ENCODE data around the gene C11orf21.

Gene C11orf21

DNA sequence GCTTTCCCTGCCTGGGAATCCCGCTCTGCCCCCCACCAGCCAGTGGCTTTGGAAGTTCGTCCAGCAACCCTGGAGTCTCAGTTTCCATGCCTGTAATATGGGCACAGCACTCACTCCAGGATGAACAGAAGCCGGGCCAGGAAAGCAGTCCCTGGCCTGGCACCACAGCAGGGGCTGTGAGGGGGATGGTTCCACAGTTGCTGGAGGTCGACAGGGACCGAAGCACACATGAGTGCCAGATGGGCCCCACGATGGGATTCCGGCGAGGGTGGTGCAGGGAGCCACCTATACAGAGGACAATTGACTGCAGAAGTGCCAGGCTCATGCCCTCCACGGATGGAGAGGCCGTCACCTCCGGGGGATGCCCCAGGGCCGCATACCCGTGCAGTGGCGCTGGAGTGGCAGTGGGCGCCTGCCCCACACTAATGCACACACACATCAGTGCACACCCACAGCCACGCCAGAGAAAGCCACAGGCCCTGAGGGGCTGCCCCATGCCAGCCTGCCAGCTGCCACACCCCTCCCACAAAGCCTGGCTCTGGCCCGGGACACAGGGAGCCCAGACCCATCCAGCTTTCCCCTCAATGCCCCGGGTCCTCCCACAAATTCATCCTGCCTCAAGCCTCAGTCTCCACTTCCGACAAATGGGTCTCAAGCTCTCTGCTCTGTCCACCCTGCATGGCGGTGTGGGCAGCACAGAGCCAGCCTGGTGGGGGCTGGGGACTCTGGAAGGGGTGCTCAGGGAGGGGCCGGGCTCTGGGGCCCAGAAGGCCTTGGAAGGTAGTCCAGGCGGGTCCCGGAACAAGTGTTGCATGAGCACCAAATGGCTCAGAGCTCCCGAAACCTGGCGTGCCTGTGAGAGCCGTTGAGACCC, 41.0 kb downstream of the C11orf21 start:
- Mint-ChIP-seq H3K27me3 (no peaks in the 10 kb centered on the region), H3K27ac (no peak overlapping the region), H3K9me3 (no peaks in the 10 kb centered on the region), H3K4me3 (no peak overlapping the region), H3K4me1 (ENCODE audit: low read depth) (peaks cover 6% of the 10 kb centered on the region), H3K36me3 (ENCODE audit: low read depth) (no peaks in the 10 kb centered on the region)

DNA sequence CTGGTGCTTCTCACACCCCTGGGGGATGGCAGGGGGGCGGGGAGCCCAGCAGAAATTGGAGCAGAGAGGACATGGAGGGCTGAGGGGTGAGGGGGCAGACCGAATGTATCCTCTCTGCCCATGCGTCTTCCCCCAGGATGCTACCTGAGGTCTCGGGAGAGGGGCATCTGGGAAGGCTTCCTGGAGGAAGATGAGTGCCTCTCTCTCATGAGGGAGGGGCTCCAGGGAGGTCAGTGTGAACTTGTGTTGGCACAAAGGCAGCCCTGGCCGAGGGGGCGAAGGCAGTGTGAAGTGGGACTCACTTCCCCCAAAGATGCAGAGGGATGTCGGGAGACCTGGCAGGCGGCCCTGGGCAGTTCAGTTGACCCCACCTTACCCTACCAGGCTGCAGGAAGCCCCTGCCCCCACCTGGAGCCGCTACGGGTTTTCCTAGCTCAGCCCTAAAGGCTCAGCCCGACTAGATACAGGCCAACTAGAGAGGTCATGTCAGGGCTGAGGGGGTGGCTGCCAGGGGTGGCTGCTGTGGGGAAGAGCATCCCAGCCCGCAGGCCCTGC, 41.7 kb downstream of the C11orf21 start:
- no peak overlapping the region for H3K4me3 Mint-ChIP-seq
- H3K36me3 Mint-ChIP-seq (ENCODE audit: low read depth): no peaks in the 10 kb centered on the region
- no peaks in the 10 kb centered on the region for H3K9me3 Mint-ChIP-seq
- no peaks in the 10 kb centered on the region for H3K27me3 Mint-ChIP-seq
- H3K27ac Mint-ChIP-seq: no peak overlapping the region
- no peaks in the 10 kb centered on the region for H3K4me1 Mint-ChIP-seq (ENCODE audit: low read depth)

DNA sequence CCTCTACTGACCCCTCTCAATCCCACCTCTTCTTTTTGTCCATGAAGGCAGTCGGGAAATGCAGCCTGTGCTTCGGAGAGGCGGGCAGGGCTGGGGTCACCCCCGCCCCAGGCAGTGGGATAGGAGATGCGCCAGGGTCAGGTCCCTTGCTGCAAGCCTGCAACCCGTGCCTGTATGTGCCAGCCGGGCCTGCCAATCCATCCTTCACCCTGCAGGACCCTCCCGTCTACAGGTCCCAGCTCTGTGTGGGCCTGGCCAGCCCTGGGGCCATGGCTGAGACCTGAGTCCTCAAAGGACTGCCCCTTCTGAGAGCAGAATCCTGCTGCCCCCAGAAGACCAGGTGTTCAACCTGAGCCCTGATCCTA, 42.3 kb downstream of the C11orf21 start:
- no peak overlapping the region for H3K4me3 Mint-ChIP-seq
- no peaks in the 10 kb centered on the region for H3K4me1 Mint-ChIP-seq (ENCODE audit: low read depth)
- H3K36me3 Mint-ChIP-seq (ENCODE audit: low read depth): no peaks in the 10 kb centered on the region
- no peaks in the 10 kb centered on the region for H3K9me3 Mint-ChIP-seq
- H3K27ac Mint-ChIP-seq: no peak overlapping the region
- H3K27me3 Mint-ChIP-seq: no peaks in the 10 kb centered on the region

DNA sequence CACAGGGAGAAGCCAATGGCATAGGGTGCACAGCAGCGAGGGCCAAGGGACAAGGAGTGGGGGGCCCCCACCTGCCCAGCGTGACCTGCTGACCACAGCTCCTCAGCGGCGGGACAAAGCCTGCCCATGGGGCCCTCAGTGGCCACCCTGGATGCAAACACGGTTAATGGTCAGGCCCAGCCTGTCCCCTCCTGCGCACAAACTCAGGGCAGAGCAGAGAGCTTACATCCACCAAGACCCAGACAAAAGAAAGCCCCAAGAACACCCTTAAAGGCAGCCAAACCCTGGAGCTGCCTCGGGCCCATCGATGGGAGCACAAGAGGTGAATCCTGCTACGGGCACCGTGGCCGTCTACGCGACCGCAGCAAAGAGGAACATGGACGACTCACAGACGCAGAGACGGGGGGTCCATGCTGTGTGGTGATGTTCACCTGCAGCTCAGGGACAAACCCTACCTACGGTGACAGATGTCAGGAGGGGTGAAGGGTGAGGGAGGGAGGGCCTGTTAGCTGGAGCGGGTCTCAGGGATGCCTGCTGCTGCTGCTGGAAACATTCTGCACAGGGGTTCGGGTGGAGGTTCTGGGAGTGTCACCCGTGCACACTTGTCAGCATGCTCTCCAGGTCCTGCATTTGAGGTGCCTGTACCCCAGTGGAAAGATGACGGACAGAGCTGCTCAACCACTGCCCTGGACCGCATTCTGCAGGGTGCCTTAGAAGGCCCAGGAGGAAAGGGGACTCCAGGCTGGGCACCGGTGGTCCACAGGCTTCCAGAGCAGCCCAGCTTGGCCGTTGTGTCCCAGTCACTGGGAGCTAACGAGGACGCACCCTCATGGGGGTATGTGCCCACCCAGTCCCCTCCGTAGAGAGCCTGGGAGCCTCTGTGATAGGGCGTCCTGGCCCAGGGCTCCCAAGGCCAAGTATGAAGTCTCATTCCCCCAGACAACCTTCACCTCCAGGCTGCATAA, 42.9 kb downstream of the C11orf21 start:
- H3K4me3 Mint-ChIP-seq: no peak overlapping the region
- H3K36me3 Mint-ChIP-seq (ENCODE audit: low read depth): no peaks in the 10 kb centered on the region
- no peaks in the 10 kb centered on the region for H3K27me3 Mint-ChIP-seq
- no peaks in the 10 kb centered on the region for H3K9me3 Mint-ChIP-seq
- H3K27ac Mint-ChIP-seq: no peak overlapping the region
- no peaks in the 10 kb centered on the region for H3K4me1 Mint-ChIP-seq (ENCODE audit: low read depth)

DNA sequence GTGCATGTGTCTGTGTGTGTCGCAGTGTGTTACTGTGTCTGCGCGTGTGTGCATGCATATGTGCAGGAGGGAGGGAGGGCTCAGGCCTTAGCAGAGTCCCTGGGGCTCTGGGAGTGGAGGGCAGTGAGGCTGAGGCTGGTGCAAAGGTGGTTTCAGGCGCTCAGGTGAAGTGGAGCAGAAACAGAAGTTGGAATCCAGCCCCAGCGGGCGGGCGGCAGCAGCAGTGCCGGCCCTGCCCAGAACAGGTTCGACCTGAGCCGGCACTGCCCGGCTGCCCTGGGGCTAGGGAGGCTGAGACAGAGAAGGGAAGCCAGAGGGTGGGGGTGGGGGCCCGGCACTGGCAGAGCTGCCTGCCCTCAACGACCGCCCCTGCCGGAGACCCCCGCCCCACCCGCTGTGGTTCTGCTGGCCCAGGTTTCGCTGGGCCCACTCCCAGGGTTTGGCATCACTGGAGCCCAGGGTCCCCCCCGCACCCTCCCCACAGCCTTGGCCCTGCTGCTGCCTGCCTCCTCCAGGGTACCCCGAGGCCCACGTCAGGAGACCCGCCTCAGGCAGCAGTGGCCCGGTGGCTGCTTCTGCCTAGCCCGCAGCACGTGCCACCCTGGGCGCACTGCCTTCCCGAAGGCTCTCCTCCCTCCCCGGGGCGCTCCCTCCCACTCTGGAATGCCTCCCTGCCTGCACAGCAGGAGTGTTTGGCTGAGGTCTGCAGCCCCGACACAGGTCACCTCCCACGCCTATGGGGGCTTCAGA, 44.6 kb downstream of the C11orf21 start:
- H3K4me3 Mint-ChIP-seq: no peak overlapping the region
- no peaks in the 10 kb centered on the region for H3K4me1 Mint-ChIP-seq (ENCODE audit: low read depth)
- no peak overlapping the region for H3K27ac Mint-ChIP-seq

DNA sequence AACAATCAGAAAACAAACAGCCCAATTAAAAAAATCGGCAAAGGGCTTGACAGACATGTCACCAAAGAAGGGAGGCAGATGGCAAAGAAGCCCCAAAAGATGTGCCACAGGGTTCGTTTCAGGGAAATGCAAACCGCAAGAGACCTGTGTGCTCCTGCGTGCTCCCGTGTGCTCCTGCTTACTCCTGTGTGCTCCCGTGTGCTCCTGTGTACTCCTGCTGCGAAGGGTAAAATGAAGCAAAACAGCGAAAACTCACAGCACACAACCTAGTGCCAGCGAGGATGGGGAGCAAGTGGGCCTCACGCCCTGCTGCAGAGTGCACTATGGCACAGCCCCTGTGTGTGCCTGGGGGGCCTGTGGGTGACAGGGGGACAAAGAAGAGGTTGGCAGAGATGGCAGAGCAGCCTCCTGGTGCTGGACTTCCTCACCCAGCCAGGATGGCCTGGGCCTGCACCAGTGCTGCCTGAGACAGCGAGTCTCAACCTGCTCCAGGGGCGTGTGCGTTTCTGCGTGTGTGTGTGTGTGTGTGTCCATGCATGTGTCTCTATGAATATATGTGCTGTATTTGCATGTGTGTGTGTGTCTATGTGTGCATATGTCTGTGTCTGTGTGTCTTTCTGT, 45.3 kb downstream of the C11orf21 start:
- Mint-ChIP-seq H3K27ac (no peak overlapping the region), H3K27me3 (no peaks in the 10 kb centered on the region), H3K9me3 (no peaks in the 10 kb centered on the region), H3K4me1 (ENCODE audit: low read depth) (no peaks in the 10 kb centered on the region), H3K36me3 (ENCODE audit: low read depth) (no peaks in the 10 kb centered on the region), H3K4me3 (no peak overlapping the region)

More for the DNA sequence above, 44.6 kb downstream of the C11orf21 start:
- Mint-ChIP-seq H3K27me3 (no peaks in the 10 kb centered on the region), H3K9me3 (no peaks in the 10 kb centered on the region), H3K36me3 (ENCODE audit: low read depth) (no peaks in the 10 kb centered on the region)

DNA sequence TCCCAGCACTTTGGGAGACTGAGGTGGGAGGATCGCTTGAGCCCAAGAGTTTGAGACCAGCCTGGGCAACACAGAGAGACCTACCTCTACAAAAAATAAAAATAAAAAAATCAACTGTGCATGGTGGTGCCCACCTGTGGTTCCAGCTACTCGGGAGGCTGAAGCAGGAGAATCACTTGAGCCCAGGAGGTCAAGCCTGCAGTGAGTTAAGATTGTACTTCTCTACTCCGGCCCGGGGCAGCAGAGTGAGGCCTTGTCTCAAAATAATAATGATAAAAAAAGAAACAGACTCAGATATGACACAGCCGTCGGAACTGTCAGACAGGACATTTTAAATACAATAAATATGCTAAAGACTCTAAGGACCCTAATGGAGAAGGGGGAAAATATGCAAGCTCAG, 49.7 kb downstream of the C11orf21 start:
- no peaks in the 10 kb centered on the region for H3K27me3 Mint-ChIP-seq
- no peaks in the 10 kb centered on the region for H3K9me3 Mint-ChIP-seq
- H3K4me1 Mint-ChIP-seq (ENCODE audit: low read depth): no peaks in the 10 kb centered on the region
- no peak overlapping the region for H3K27ac Mint-ChIP-seq
- H3K36me3 Mint-ChIP-seq (ENCODE audit: low read depth): no peaks in the 10 kb centered on the region
- H3K4me3 Mint-ChIP-seq: no peak overlapping the region

DNA sequence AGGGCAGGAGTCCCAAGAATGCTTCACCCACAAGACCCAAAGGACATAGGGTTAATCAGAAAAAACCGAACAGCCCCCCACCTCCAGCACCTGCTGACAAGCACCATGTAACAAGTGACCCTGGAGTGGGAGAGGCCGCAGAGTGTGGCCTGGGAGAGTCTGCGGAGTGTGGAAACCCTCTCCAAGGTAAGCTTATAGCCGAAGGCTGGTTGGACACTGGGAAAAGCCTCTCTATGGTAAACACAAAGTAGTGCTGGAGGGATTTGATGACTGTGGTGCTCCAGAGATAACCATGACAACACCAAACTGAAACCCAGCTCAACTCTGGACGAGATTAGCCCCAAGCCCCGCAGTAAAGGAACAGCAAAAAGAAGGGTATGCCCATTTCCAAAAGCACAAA, 50.6 kb downstream of the C11orf21 start:
- no peak overlapping the region for H3K4me3 Mint-ChIP-seq
- no peaks in the 10 kb centered on the region for H3K27me3 Mint-ChIP-seq
- H3K27ac Mint-ChIP-seq: no peak overlapping the region
- no peaks in the 10 kb centered on the region for H3K4me1 Mint-ChIP-seq (ENCODE audit: low read depth)
- H3K9me3 Mint-ChIP-seq: no peaks in the 10 kb centered on the region
- no peaks in the 10 kb centered on the region for H3K36me3 Mint-ChIP-seq (ENCODE audit: low read depth)

DNA sequence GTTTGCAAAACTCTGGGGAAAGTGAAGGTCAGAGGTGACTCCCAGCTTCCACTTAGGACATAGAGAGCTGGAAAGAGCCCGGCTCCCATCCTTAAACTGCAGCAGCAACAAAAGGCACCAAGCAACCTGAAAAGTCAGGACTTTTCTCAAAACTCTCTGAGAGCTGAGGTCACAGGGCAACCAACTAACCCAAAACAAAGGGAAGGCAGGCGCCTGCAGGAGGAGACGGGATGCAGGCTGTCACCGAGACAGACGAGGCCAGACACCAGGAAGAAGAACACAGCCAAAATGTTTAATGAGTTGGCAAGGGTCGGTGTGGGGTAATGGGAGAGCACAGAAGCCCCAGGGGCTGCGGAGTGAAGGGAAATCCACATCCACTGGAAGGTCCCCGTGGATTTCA, 51.2 kb downstream of the C11orf21 start:
- no peaks in the 10 kb centered on the region for H3K27me3 Mint-ChIP-seq

DNA sequence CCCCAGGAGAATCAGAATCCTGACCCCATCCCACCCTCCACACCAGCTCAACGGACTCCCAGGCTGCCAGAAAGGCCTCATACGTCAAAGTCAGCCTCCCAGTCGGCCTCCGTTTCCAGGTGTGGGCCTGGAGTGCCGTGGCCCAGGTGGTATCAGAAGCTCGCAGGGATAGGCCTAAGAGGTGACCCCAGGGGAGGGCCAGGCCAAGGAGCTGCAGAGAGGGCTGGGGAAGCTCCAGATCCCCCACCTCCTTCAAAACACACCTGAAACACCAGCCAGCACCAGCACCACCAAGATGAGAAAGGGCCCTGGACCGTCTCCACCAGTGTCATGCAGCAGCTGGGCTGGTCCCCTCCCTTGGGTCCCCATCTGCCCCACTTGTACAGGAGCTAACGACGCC, 51.7 kb downstream of the C11orf21 start:
- Mint-ChIP-seq H3K4me1 (ENCODE audit: low read depth) (no peaks in the 10 kb centered on the region), H3K27me3 (no peaks in the 10 kb centered on the region), H3K9me3 (no peaks in the 10 kb centered on the region), H3K36me3 (ENCODE audit: low read depth) (no peaks in the 10 kb centered on the region), H3K27ac (no peak overlapping the region), H3K4me3 (no peak overlapping the region)

More for the DNA sequence above, 51.2 kb downstream of the C11orf21 start:
- Mint-ChIP-seq H3K4me3 (no peak overlapping the region), H3K9me3 (no peaks in the 10 kb centered on the region), H3K27ac (no peak overlapping the region), H3K36me3 (ENCODE audit: low read depth) (no peaks in the 10 kb centered on the region), H3K4me1 (ENCODE audit: low read depth) (no peaks in the 10 kb centered on the region)

DNA sequence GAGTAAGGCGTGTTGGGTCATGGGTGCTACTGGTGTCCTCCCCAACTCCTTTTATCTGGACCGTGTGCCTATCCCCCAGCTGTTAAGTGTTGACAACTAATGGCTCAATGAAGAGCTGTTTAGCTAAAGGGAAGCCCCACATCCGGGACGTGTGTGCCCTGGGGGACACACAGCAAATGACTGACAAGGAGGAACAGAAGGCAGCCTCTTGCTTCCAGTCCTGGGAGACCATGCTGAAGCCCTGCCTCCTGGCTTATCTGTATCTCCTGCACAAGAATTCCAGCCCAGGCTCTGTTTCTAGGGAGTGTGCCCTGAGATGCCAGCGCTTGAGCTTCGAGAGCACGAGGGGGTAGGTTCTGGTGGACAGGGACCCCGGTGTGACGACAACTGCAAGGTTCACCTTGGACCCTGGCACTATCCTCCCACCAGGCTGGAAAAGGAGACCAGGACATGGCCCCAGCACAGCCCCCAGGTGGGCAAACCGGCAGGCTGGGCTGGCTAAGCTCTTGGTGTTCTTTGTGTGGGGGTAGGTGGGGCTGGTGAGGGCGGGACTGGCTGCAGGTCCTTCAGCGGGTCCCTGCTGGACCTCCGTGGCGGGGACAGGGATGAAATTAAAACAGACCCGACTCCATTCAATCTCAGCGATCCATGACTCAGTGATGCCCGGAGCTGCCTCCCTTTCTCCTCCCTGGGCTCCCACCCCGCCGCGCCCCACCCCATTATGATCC, 52.4 kb downstream of the C11orf21 start:
- Mint-ChIP-seq H3K27me3 (peaks cover 4% of the 10 kb centered on the region), H3K4me1 (ENCODE audit: low read depth) (no peaks in the 10 kb centered on the region), H3K9me3 (no peaks in the 10 kb centered on the region), H3K27ac (no peak overlapping the region), H3K4me3 (no peak overlapping the region), H3K36me3 (ENCODE audit: low read depth) (no peaks in the 10 kb centered on the region)

DNA sequence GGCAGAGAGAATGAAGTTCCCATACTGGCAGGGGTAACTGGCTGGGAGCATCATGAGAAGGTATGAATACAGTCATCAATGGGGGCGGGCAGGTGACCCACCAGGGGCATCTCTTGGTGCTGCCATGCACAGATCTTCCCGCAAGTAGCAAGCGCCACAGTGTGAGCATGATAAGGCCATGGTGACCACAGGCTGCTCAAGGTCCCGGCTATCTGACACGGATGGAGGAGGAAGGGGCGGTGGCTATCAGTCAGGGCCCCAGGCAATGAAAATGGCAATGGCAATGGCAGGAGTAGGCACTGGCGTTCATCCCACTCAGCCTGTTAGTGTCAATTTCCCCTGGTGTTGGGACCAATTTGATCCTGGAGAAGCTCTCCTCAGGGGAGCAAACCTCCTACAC, 53.0 kb downstream of the C11orf21 start:
- H3K9me3 Mint-ChIP-seq: no peaks in the 10 kb centered on the region

DNA sequence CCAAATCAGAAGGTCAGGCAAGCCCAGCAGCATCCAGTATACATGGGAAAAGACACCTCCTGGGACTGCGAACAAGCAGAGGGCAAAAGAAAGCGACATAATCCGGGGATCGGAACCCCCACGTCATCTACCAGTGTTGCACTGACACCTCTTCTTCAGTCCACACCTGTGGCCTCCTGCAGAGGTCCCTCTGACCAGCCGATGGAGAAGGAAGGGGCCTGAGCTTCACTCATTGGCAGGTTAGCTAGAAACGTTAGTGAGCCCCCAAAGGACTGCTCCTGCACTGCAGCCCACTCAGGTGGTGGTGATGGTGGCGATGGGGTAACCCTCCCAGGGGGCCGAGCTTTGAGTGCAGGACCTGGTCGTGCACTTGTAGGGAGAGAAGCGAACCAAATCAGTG, 53.5 kb downstream of the C11orf21 start:
- no peak overlapping the region for H3K27ac Mint-ChIP-seq
- no peaks in the 10 kb centered on the region for H3K4me1 Mint-ChIP-seq (ENCODE audit: low read depth)
- H3K36me3 Mint-ChIP-seq (ENCODE audit: low read depth): no peaks in the 10 kb centered on the region
- no peak overlapping the region for H3K4me3 Mint-ChIP-seq
- H3K27me3 Mint-ChIP-seq: peaks cover 7% of the 10 kb centered on the region
- no peaks in the 10 kb centered on the region for H3K9me3 Mint-ChIP-seq

More for the DNA sequence above, 53.0 kb downstream of the C11orf21 start:
- no peaks in the 10 kb centered on the region for H3K36me3 Mint-ChIP-seq (ENCODE audit: low read depth)
- H3K4me1 Mint-ChIP-seq (ENCODE audit: low read depth): no peaks in the 10 kb centered on the region
- peaks cover 7% of the 10 kb centered on the region for H3K27me3 Mint-ChIP-seq
- H3K4me3 Mint-ChIP-seq: no peak overlapping the region
- H3K27ac Mint-ChIP-seq: no peak overlapping the region

DNA sequence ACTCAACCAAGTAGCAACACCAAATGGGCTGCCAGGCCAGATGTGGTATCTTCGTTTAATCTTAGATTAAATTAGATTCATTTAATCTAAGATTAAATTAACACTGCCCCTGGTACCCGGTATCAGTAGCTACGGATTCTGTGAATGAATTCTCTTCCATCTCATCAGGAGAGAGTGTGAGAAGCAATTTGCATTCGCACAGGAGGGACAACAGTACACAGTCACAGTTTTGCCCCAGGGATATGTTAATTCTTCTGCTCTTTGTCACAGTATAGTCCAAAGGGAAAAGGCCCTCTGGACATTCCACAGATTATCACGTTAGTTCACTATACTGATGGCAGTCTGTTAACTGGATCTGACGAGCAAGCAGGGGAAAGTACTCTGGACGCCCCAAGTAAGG, 54.2 kb downstream of the C11orf21 start:
- peaks cover 13% of the 10 kb centered on the region for H3K27me3 Mint-ChIP-seq
- H3K9me3 Mint-ChIP-seq: peaks cover 5% of the 10 kb centered on the region
- no peak overlapping the region for H3K4me3 Mint-ChIP-seq

More for the DNA sequence above, 54.2 kb downstream of the C11orf21 start:
- H3K27ac Mint-ChIP-seq: no peak overlapping the region
- no peaks in the 10 kb centered on the region for H3K4me1 Mint-ChIP-seq (ENCODE audit: low read depth)
- H3K36me3 Mint-ChIP-seq (ENCODE audit: low read depth): no peaks in the 10 kb centered on the region

Measured in stimulated activated naive CD8-positive, alpha-beta T cell treated with anti-CD3 and anti-CD28 coated beads, Interleukin-15, Interleukin-2, amounts not matched to agents 100 ng/mL and 50 ng/mL, for 24 hours (primary cell).